NCI-H1436 (cell line): ENCODE results near the gene HBP1.
"Not testable (repeated sequence)": the region's sequence is repeated elsewhere in the genome, so short reads cannot be mapped to it uniquely, and the experiment has no call there.

ENCODE experiments used
- DNase-seq: peaks from one replicate; lab custom pipeline; 2025; lab: John Stamatoyannopoulos, UW

HBP1 gene

DNA sequence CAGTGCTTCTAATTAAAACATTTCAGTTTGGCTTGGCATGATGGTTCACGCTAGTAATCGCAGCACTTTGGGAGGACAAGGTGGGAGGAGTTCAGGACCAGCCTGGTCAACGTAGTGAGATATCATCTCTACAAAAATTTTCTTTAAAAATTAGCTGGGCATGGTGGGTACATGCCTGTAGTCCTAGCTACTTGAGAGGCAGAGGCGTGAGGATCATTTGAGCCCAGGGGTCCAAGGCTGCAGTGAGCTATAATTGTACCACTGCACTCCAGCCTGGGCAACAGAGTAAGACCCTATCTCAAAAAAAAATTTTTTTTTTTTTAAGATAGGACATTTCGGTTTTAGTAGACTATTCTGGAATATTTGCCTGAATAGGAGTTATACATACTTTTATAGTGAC lies 12.4 kb downstream of the HBP1 start:
- DNase-seq, result no peak

DNA sequence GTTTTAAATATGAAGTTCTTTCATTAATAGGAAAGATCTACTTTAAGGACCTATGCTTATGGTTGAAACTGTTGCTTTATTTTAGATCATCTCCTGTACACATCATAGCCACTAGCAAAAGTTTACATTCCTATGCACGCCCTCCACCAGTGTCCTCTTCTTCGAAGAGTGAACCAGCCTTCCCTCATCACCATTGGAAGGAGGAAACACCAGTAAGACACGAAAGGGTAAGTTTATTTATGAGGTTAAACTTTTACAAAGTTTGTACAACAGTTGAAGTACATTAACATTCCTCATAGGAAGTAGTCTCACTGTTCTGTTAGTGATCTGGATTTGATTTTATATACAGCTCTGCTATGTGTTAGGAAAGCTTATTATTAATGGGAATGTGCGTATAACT lies 16.9 kb downstream of the HBP1 start:
- DNase-seq, result no peak

DNA sequence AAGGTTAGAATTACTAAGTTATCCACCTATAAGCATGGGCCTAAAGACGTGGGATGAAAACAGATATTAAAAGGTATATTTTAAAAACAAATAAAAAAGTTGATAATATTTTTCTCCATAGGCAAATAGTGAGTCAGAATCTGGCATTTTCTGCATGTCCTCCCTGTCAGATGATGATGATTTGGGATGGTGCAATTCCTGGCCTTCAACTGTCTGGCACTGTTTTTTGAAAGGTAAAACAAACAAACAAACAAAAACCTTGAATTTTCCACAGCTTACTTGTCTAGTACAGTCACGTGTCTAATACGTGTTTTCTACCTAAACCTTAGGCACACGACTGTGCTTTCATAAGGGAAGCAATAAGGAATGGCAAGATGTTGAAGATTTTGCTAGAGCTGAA lies 17.4 kb downstream of the HBP1 start:
- DNase-seq, result no peak

DNA sequence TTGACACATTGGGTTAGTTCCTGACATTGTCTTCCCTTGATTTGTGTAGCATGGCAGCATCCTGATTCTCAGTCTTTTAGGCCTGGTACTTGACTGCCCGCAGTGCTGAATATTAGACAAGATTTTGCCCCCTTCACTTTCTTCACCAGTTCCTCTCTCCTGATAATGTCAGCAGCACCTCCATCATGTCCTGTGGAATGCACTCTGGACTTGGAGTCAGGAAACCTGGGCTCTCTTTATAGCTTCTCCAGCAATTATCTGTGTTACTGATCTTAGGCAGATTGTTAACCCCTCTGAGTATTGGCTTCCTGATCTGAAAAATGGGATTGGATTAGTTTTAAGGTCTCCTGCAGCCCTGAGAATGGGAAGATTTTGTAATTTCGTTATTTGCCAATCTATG lies 19.0 kb downstream of the HBP1 start:
- DNase-seq, result no peak

DNA sequence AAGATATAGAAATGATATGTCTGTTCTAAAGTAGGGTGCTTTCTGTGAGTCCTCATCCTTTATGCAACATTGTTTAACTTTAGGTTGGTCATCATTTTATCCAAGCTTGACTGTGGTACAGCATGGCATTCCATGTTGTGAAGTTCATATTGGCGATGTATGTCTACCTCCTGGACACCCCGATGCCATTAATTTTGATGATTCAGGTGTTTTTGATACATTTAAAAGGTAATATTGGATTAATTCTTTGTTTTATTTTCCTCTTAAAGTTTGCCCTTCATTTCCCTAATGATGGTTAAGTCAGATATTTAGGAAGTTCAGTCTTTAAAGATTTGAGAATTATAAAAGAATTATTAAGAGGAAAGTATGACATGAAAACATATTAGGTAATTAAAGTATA lies 21.3 kb downstream of the HBP1 start:
- DNase-seq, result no peak

DNA sequence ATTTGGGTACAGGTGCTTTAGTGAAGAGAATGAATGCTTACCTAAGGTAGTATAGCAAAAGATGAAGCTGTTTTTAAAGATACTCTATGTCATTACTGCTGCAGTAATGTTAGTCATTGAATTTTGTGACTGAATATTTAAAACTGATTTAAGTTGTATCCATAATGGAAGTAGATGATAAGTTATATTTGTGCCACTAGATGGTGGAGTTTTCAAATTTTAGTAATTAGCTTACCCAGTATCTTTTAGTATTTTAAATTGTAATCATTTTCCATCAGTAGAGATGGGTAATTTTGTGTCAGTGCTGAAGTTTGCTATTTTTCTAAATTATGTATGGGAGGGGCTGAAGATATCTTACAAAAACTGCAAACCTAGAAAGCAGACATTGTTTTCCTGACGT lies 25.2 kb downstream of the HBP1 start:
- DNase-seq, result no peak

DNA sequence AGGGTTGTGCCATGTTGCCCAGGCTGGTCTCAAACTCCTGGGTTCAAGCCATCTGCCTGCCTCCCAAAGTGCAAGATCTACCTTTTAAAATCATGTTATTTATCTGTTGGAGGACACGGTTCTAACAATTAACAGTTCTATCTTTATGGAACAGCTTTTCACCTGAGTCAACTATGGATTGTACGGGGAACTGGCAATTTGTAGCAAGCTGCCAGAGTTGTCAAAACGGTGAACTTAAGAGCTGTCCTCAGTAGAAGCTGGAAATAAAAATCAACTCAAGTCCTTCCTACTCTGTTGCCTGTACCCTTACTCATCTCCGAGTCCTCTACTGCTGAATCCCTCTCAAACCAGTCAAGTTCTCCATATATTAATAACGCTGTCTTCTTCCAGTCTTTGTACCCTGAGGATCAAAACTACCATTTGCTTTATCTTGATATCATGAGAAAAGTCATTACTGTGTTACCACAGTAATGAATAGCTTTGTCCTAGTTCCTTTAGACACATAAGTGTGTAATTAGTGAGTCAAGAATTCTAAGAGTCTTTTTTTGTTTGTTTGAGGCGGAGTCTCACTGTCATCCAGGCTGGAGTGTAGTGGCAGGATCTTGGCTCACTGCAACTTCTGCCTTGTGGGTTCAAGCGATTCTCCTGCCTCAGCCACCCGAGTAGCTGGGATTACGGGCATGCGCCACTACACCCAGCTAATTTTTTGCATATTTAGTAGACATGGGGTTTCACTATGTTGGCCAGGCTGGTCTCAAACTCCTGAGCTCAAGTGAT lies 28.2 kb downstream of the HBP1 start:
- no peak for DNase-seq

DNA sequence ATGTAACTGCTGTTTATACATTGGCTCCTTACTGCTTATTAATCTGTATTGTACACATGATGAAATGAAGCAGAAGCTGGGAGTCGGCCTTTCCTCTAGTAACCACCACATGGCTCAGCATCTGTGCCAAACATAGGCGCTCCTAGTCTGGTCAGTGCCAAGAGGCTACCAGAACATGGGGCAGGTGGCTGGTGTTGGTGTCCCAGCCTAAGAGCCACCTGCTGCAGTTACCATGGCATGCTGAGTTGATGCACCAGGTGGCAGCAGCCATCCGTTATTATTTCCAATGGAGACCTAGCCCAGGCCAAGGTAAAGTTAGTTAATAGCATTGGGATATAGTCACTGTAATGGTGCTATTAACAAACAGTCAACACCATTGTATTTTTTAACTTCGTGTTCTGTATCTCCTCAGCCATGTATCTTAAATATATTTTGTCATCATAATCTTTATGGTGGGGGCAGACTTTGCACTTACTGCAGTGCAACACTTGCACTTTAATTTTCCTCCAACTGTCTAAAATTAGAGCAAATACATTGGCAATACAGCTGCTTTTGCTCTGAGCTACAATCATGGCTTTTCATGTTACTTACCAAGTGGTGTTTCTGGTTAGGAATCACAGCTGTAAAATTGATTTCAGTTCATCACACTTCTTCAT lies 33.1 kb downstream of the HBP1 start:
- DNase-seq, result peak; percentile 23

DNA sequence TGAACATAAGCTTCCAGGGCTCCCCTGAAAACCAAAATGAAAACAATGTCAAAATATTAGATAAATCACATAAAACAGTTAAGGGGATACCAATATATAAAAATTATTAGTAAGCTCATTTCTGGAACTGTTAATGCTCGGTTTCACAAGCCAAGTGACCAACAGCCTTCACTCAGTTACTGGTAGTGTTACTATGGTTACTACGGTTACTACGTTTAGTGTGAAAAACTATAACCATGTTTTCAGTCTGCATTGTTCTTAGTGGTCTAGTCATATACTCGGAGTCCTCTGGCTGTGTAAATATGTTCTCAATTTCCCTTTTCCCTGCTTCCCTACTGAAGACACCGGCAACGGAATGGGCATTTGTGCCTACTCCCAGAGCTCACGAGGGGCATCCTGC lies 34.8 kb downstream of the HBP1 start:
- no peak for DNase-seq

DNA sequence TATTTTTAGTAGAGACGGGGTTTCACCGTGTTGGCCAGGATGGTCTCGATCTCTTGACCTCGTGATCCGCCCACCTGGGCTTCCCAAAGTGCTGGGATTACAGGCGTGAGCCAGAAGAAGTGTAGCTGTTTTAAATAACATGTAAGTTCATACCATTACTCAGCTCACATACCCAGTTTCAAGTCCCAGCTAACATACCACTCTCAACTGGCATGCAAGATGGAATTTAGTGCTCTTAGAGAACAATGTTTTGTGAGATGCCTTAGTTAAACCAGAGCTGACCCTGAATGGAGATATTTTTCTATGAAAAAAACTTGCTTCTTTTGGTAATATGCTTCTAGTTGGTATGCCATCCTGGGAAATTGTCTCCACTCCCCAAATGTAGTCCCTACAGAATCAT lies 37.3 kb downstream of the HBP1 start:
- DNase-seq, result no peak

DNA sequence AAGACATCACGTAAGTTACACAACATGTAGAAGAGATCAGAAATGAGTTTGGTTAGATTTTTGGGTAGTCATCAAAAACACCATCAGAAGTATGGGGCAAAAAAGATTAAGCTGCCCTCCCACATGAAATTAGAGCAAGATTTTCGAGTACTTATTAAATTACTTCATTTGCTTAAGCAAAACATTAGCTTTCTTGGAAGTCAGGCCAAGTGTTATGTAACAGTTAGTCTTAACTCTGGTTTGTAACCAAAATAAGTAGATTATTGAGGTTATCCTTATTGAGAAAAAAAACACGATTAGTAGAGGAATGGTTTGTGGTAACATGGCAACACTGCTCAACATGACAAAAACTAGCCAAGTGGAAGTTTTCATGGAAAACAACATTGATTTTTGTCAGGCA lies 37.9 kb downstream of the HBP1 start:
- no peak for DNase-seq

DNA sequence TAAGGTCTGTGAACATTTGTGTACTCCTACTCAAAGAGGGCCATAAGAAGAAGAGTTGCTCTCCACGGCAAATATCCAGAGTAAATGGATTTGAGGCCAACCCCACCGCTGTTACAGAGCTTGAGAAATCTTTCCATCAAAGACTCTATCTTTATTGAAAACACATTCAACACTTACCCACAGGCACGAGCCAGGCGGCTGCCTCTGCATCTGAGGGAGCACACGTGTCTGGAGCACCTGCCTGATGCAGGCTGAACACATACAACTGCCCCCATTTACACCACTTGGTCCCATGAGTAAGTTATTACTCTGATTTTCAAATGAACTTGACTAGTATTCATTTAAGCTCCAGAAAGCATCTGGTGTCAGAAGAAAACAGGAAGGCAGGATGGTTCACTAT lies 38.7 kb downstream of the HBP1 start:
- DNase-seq, result no peak

DNA sequence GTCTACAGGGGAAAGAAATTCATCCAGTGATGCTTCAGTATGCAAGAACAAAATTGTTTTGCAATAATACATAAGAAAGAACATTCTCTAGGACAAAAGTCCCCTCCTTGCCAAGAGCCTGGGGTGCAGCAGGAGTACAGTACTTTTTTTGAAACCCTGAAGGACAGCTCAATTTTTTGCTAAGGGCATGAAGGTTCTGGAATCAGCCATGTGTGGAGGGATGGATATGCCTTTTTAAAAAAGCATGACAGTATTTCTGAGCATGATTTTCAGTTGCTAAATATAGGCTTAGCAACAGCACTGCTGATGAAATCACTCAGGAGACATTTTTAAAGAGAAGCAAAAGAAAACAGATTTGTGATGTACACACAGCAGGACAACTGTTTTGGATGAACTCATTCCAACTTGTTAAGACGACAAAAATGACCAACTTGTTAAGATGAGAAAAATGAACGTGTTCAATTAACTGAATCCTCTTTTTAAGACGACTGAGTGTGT lies 39.3 kb downstream of the HBP1 start:
- DNase-seq, result no peak

DNA sequence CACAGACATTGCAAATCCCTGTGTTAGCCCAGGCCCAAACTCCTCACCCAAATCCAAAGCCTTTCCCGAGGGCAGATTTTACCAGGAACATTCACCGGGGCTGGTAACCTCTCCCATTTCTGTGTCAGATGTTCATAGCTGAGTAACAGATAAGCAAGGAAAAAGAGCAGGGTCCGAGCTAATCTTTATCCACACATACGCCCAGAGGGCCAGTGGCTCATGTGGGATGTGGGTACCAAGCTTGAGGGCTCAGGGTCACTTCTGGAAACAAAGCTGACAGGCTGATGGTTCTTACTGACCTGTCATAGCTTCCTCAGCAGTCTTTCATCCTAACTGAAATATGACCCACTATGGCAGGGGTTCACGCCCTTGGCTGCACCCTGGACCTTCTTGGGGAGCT lies 39.8 kb downstream of the HBP1 start:
- no peak for DNase-seq

DNA sequence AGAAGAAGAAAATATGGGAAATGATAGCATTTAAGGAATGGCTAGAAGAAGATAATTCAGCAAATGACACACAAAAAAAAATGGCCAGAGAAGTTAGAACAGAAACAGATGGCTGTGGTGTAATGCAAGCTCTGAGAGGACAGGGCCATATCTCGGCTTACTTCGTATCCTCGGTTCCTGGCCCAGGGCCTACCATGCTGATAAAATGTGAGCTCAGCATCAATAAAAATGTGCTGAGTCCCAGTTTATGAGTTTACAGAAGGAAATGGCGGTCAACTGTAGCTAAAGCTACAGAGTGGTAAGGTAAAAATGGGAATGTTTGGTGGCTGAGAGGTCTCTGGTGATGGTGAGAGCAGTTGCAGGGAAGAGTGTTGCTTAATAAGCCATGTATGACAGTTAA lies 40.8 kb downstream of the HBP1 start:
- DNase-seq, result no peak

DNA sequence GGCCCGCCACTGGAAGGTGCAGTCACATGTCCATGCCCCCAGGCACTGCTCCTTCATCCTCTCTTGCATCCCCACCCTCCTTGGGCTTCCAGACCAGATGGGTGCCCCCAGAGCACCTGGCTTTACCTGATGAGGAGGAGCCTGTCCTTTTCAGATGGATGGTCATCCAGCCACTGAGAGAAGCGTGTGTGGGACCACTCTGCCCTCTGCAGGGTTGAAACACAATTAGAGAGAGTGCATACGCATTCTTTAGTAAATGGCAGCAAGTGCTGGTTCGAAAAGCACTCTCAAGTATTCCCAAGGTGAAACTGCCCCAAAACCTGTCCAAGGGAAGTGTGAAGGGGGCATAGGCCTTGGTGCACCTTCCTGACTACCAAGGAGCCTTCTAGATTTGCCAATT lies 41.6 kb downstream of the HBP1 start:
- no peak for DNase-seq

DNA sequence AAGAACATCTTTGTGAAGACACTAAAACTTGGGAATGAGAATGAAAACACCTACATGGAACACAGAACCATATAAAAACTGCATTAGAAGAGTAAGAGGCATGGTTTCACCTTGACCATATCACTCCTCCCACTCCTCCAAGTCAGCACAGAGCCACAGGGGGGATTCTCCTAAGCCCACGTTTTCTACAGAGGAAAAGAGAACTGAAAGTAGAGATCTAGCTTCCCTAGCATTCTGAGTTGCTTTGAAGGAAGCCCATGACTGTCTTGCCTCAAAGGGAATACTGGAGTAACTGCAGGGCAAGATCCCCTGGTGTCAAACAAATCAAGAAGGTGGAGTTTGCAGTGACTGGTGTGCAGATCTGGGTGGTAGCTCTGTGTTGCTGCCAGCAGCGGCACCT lies 43.9 kb downstream of the HBP1 start:
- no peak for DNase-seq

DNA sequence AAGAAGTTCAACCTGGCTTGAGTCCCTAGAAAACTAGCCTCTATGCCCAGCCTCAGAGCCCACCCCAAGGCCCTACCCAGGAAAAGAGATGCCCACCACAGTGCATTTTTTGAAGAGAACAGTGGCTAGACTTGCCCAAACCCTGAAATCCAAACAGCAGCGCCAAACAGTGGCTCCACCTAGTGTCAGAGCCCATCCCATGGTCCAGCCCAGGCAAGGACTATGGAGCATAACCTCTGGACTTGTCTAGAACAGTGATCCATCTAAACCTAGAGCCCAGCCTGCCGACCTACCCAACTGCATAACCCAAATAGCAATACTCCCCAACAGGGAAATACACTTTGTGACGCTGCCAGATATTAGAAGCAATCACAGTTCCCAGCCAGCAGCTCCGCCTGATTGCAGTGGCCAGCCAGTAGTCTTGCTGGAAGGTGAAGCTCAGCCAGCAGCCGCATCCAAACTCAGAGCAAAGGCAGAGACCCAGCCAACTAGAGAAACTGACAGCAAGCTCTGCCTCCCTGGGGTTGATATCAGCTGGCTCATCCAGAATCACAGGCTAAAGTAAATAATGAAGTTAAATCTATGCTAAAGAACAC lies 44.5 kb downstream of the HBP1 start:
- no peak for DNase-seq

DNA sequence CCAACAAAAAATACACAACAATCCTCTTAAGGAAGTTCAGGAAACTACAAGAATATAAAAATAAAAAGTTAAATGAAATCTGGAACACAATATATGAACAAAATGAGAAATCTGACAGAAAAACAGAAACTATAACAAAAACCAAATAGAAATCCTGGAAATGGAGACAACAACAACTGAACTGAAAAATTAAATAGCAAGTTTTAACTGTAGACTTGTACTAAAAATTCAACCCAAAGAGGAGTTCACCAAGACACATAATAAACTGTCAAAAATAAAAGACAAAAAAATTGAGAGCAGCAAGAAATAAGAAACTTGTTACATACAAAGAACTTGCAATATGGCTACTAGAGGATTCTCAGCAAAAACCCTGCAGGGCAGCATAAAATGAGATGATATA lies 45.1 kb downstream of the HBP1 start:
- DNase-seq, result no peak

DNA sequence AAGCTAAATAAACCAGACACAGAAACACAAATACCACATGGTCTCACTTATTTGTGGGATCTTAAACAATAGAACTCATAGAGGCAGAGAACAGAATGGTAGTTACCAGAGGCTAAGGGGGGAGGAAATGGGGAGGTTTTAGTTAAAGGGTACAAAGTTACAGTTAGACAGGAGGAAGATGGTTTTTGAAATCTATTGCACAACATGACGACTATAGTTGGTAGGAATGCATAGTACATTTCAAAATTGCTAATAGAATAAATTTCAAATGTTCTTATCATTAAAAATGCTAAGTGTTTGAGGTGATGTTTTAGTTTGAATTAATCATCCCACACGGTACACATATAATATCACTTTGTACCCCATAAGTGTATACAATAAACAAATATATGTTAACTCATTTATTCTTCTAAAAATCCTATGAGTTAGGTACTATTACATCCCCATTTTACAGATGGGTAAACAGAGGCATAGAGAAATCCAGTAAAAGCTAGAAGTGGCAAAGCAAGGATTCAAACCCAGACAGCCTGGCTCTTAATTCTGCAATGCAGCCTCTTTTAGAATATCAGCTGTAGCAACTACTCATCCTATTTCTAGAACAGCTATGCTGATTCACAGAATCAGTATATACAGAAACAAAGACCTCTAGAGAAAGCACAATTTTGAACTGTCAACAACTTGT lies 50.9 kb downstream of the HBP1 start:
- DNase-seq, result no peak

DNA sequence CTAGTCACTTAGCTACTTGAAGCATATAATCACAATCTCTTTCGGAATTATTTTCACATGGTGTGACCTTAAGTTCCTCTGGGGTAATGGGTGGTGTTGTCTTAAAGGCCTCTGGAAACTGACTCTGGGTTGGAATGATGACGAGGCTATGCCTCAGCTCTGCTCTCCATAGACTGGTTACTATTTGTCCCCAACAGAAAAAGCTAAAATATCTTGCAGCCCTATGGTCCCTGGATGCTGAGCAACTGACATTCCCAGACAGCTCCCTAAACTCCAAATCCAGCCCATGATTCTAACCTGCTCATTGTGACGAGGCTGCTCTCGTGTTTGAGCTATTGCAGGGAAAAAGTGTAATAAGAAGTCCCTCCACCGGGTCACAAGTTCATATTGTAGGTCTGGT lies 51.6 kb downstream of the HBP1 start:
- no peak for DNase-seq

DNA sequence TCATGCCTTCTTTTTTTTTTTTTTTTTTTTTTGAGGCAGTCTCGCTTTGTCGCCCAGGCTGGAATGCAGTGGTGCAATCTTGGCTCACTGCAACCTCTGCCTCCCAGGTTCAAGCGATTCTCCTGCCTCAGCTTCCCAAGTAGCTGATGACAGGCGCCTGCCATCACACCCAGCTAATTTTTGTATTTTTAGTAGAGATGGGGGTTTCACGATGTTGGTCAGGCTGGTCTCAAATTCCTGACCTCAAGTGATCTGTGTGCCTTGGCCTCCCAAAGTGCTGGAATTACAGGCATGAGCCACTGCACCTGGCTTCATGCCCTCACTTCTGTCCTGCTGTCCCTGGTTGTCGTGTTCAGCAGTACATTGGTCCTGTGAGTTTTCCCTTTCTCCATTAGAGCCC lies 52.0 kb downstream of the HBP1 start:
- DNase-seq, result not testable (repeated sequence)
